CD4-positive, CD25-positive, alpha-beta regulatory T cell (primary cell): Measurements from ENCODE around the gene TENM4. TPM values are rescaled to one million over a fixed set of nuclear protein-coding genes. Genes with fewer than 3 reads are reported as not detected.

Experiments
- ATAC-seq, 2 donors: fragments of 150-1000 bp; cut with Tn5 transposase; one replicate each; pipeline ENCODE4 v1.10.0; 2021; ENCODE audit warnings: low read depth in 2 of 2, moderate number of reproducible peaks in 2 of 2, moderate library complexity in 1 of 2
- DNase-seq, 3 donors: peaks; one replicate each; pipeline versions ENCODE4 v3.0.0 to v3.0.0-alpha.2; 2012 to 2022; ENCODE audit warnings: mixed read lengths in 1 of 3
- H3K27ac ChIP-seq: one replicate; pipeline ENCODE4 v1.7.0; 2013; ENCODE audit warnings: mild to moderate bottlenecking, low read length; ENCODE audit not compliant: insufficient read depth, poor library complexity, severe bottlenecking
- H3K27me3 ChIP-seq: one replicate; pipeline ENCODE4 v1.7.0; 2013; ENCODE audit warnings: low read length; ENCODE audit not compliant: control insufficient read depth, insufficient read depth
- H3K36me3 ChIP-seq: one replicate; pipeline ENCODE4 v1.7.0; 2013; ENCODE audit warnings: mild to moderate bottlenecking, low read length, moderate library complexity; ENCODE audit not compliant: control insufficient read depth, insufficient read depth
- H3K4me1 ChIP-seq: 2 replicates; pipeline ENCODE4 v1.7.0; 2013; ENCODE audit warnings: mild to moderate bottlenecking, low read length; ENCODE audit not compliant: insufficient read depth, control insufficient read depth, poor library complexity, severe bottlenecking
- H3K4me3 ChIP-seq: one replicate; pipeline ENCODE4 v1.7.0; 2013; ENCODE audit warnings: low read depth, mild to moderate bottlenecking, low read length, moderate library complexity
- H3K9me3 ChIP-seq, 2 experiments: 1 replicate in 1 of 2; 2 replicates in 1 of 2; pipeline ENCODE4 v1.7.0; 2013; ENCODE audit warnings: low read length in 2 of 2, mild to moderate bottlenecking in 1 of 2, moderate library complexity in 1 of 2; ENCODE audit not compliant: control insufficient read depth in 2 of 2
- H3K27ac Mint-ChIP-seq, 3 donors: one replicate each; pipeline ENCODE4 v1.8.0; 2020 to 2022; ENCODE audit warnings: mild to moderate bottlenecking in 3 of 3, mixed read lengths in 3 of 3, moderate library complexity in 2 of 3
- H3K27me3 Mint-ChIP-seq: one replicate; pipeline ENCODE4 v1.8.0; 2022; ENCODE audit warnings: mild to moderate bottlenecking, mixed read lengths
- H3K36me3 Mint-ChIP-seq: one replicate; pipeline ENCODE4 v1.8.0; 2020; ENCODE audit warnings: mixed read lengths
- H3K4me1 Mint-ChIP-seq, 4 donors: one replicate each; pipeline ENCODE4 v1.8.0; 2020 to 2022; ENCODE audit warnings: mixed read lengths in 4 of 4, mild to moderate bottlenecking in 1 of 4
- H3K4me3 Mint-ChIP-seq, 4 donors: one replicate each; pipeline ENCODE4 v1.8.0; 2020 to 2022; ENCODE audit warnings: mild to moderate bottlenecking in 4 of 4, mixed read lengths in 4 of 4, moderate library complexity in 3 of 4
- H3K9me3 Mint-ChIP-seq, 7 donors: one replicate each; pipeline ENCODE4 v1.8.0; 2020 to 2022; ENCODE audit warnings: mixed read lengths in 7 of 7, mild to moderate bottlenecking in 3 of 7, moderate library complexity in 2 of 7
- polyA plus RNA-seq, 4 donors: library from polyadenylated mRNA; unstranded; fragments of 300-500 nt; fragmentation: Illumina TruSeq; gene quantifications; one replicate each; pipeline ENCODE4 v1.2.3, GENCODE V29; 2021
- total RNA-seq: library from RNA; stranded (reverse); gene quantifications from one replicate; pipeline ENCODE4 v1.2.3, GENCODE V29; 2022

TENM4 gene
- total and polyA plus RNA-seq, 5 donors from 2014 or later, result 0.02 TPM; not detected in 4

DNA sequence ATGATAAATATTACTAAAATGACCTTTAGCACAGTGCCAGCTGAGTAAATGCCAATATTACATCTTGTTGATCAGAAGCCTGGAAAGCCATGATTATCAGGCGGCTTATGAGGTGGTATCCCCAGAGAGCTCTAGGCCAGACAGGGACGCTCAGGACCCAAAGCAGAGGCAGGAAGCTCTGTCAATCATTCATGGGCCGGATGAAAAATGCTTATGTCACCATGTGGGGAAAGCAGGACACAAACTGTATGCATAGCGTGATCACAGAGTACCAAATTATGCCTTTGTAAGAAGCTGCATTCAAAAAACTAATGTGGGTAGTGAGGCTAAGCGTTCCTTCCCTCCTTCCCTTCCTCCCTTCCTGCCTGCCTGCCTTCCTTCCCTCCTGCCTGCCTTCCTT, 82.6 kb downstream of the TENM4 start:
- H3K4me1 ChIP-seq, result no peaks in the 10 kb centered on the region
- Mint-ChIP-seq H3K4me1 (no peaks in the 10 kb centered on the region), H3K4me3 (no peak overlapping the region), H3K27me3 (peaks cover 5% of the 10 kb centered on the region), H3K9me3 (peaks cover 0 to 4% (median 0%) of the 10 kb centered on the region in 7 donors), H3K27ac (no peak overlapping the region), H3K36me3 (no peaks in the 10 kb centered on the region)
- no peaks in the 10 kb centered on the region for H3K9me3 ChIP-seq
- no peak overlapping the region for H3K27ac ChIP-seq
- H3K4me3 ChIP-seq, result no peak overlapping the region
- DNase-seq (no peak), ATAC-seq (no peak)
- H3K27me3 ChIP-seq, result no peaks in the 10 kb centered on the region
- no peaks in the 10 kb centered on the region for H3K36me3 ChIP-seq

DNA sequence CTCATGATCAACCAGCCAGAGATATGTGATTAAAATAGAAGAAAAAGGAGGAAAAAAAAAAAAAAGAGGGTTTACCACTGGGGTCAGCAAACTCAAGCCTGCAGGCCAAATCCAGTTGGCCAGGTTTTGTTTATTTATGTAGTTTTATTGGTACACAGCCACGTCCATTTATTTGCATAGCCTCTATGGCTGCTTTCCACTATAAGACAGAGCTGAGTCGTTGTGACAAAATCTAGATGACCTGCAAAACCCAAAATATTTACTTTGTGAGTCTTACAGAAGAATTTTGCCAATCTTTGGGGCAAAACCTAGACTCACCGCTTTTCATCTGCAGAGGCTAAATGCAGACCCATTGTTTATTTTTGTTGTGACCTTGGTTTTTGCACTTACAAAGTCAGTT, 87.1 kb downstream of the TENM4 start:
- Mint-ChIP-seq H3K27me3 (no peaks in the 10 kb centered on the region), H3K9me3 (peaks cover 0 to 4% (median 0%) of the 10 kb centered on the region in 7 donors), H3K27ac (no peak overlapping the region), H3K36me3 (no peaks in the 10 kb centered on the region), H3K4me3 (no peak overlapping the region), H3K4me1 (no peaks in the 10 kb centered on the region)
- Histone ChIP-seq H3K27ac (no peak overlapping the region), H3K27me3 (no peaks in the 10 kb centered on the region), H3K36me3 (no peaks in the 10 kb centered on the region), H3K4me1 (no peaks in the 10 kb centered on the region), H3K4me3 (no peak overlapping the region), H3K9me3 (no peaks in the 10 kb centered on the region)
- no peak for ATAC-seq
- no peak for DNase-seq

DNA sequence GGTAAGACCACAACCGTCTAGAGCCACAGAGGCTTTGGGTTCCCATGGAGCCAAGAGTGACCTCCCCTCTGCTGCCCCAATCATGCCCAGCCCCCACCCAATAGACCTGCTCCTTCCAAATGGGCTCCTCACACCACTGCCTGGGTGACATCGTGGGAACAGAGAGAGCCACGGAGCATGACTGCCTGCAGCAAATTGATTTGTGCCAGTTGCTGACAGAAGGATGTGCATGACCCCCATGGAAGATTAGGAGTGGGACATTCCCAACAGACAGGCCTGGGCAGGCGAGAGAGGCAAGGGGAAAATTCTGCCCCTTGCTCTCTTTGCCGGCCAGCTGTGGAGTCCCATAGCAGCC, 88.5 kb downstream of the TENM4 start:
- H3K4me3 ChIP-seq, result no peak overlapping the region
- H3K27ac Mint-ChIP-seq, result no peak overlapping the region
- no peaks in the 10 kb centered on the region for H3K36me3 ChIP-seq
- no peaks in the 10 kb centered on the region for H3K4me1 Mint-ChIP-seq
- H3K4me3 Mint-ChIP-seq, result no peak overlapping the region
- peaks cover 0 to 4% (median 0%) of the 10 kb centered on the region in 7 donors for H3K9me3 Mint-ChIP-seq
- no peaks in the 10 kb centered on the region for H3K27me3 Mint-ChIP-seq
- no peak for DNase-seq
- H3K27ac ChIP-seq, result no peak overlapping the region
- no peaks in the 10 kb centered on the region for H3K36me3 Mint-ChIP-seq
- no peaks in the 10 kb centered on the region for H3K4me1 ChIP-seq
- no peaks in the 10 kb centered on the region for H3K9me3 ChIP-seq
- H3K27me3 ChIP-seq, result no peaks in the 10 kb centered on the region
- no peak for ATAC-seq

GRCh38 chr11:79348976-79349682, 91.7 kb downstream of the TENM4 start:
- Mint-ChIP-seq H3K4me1 (no peaks in the 10 kb centered on the region), H3K27me3 (peaks cover under 1% of the 10 kb centered on the region), H3K36me3 (no peaks in the 10 kb centered on the region), H3K27ac (no peak overlapping the region), H3K4me3 (no peak overlapping the region), H3K9me3 (peaks cover 0 to 6% (median 0%) of the 10 kb centered on the region in 7 donors)
- Histone ChIP-seq H3K27me3 (no peaks in the 10 kb centered on the region), H3K4me1 (no peaks in the 10 kb centered on the region), H3K27ac (no peak overlapping the region), H3K4me3 (no peak overlapping the region), H3K36me3 (no peaks in the 10 kb centered on the region), H3K9me3 (no peaks in the 10 kb centered on the region)
- ATAC-seq (no peak), DNase-seq (no peak)

- peaks cover 0 to 4% (median 0%) of the 10 kb centered on the region in 4 donors for H3K4me1 Mint-ChIP-seq
- Histone ChIP-seq H3K4me1 (no peaks in the 10 kb centered on the region), H3K36me3 (no peaks in the 10 kb centered on the region), H3K27me3 (no peaks in the 10 kb centered on the region), H3K9me3 (no peaks in the 10 kb centered on the region), H3K27ac (no peak overlapping the region), H3K4me3 (no peak overlapping the region)
- H3K36me3 Mint-ChIP-seq, result no peaks in the 10 kb centered on the region
- peaks cover 4% of the 10 kb centered on the region for H3K27me3 Mint-ChIP-seq
- H3K9me3 Mint-ChIP-seq, result peaks cover 0 to 6% (median 0%) of the 10 kb centered on the region in 7 donors
- ATAC-seq (no peak), DNase-seq (no peak)
- H3K27ac Mint-ChIP-seq, result no peak overlapping the region
- H3K4me3 Mint-ChIP-seq, result no peak overlapping the region
Observed at GRCh38 chr11:79346021-79346420, 94.8 kb downstream of the TENM4 start.

- ATAC-seq (no peak), DNase-seq (no peak)
- no peak overlapping the region for H3K27ac Mint-ChIP-seq
- Histone ChIP-seq H3K27ac (no peak overlapping the region), H3K9me3 (no peaks in the 10 kb centered on the region), H3K4me3 (no peak overlapping the region), H3K36me3 (no peaks in the 10 kb centered on the region), H3K4me1 (no peaks in the 10 kb centered on the region), H3K27me3 (no peaks in the 10 kb centered on the region)
- peaks cover 0 to 6% (median 2%) of the 10 kb centered on the region in 7 donors for H3K9me3 Mint-ChIP-seq
- H3K4me1 Mint-ChIP-seq, result peaks cover 0 to 4% (median 0%) of the 10 kb centered on the region in 4 donors
- H3K27me3 Mint-ChIP-seq, result peaks cover 4% of the 10 kb centered on the region
- H3K36me3 Mint-ChIP-seq, result no peaks in the 10 kb centered on the region
- no peak overlapping the region for H3K4me3 Mint-ChIP-seq
Observed at GRCh38 chr11:79344753-79345294, 96.0 kb downstream of the TENM4 start.

GRCh38 chr11:79342686-79343085, 98.1 kb downstream of the TENM4 start:
- Histone ChIP-seq H3K27me3 (no peaks in the 10 kb centered on the region), H3K36me3 (no peaks in the 10 kb centered on the region), H3K9me3 (no peaks in the 10 kb centered on the region), H3K27ac (no peak overlapping the region), H3K4me1 (no peaks in the 10 kb centered on the region), H3K4me3 (no peak overlapping the region)
- Mint-ChIP-seq H3K9me3 (peaks cover 0 to 6% (median 3%) of the 10 kb centered on the region in 7 donors), H3K4me3 (no peak overlapping the region), H3K4me1 (peaks cover 0 to 4% (median 0%) of the 10 kb centered on the region in 4 donors), H3K36me3 (no peaks in the 10 kb centered on the region), H3K27me3 (peaks cover 4% of the 10 kb centered on the region), H3K27ac (no peak overlapping the region)
- DNase-seq, result no peak
- no peak for ATAC-seq

- no peaks in the 10 kb centered on the region for H3K4me1 ChIP-seq
- no peak overlapping the region for H3K27ac ChIP-seq
- no peaks in the 10 kb centered on the region for H3K9me3 ChIP-seq
- peaks cover 0 to 6% (median 3%) of the 10 kb centered on the region in 7 donors for H3K9me3 Mint-ChIP-seq
- no peak overlapping the region for H3K4me3 Mint-ChIP-seq
- peaks cover 0 to 4% (median 0%) of the 10 kb centered on the region in 4 donors for H3K4me1 Mint-ChIP-seq
- peaks cover 4% of the 10 kb centered on the region for H3K27me3 Mint-ChIP-seq
- no peak overlapping the region for H3K4me3 ChIP-seq
- DNase-seq, result no peak
- H3K36me3 Mint-ChIP-seq, result no peaks in the 10 kb centered on the region
- no peak overlapping the region for H3K27ac Mint-ChIP-seq
- H3K27me3 ChIP-seq, result no peaks in the 10 kb centered on the region
- no peaks in the 10 kb centered on the region for H3K36me3 ChIP-seq
- ATAC-seq, result no peak
Observed at GRCh38 chr11:79342236-79342635, 98.6 kb downstream of the TENM4 start.
